H9 (cell line): Measurements from ENCODE around the gene CD244. TPM values are rescaled to one million over a fixed set of nuclear protein-coding genes. Genes with fewer than 3 reads are reported as not detected.

Experiments used
- DNase-seq: peaks from one replicate; pipeline ENCODE4 v3.0.0-alpha.2; 2017
- H2AFZ ChIP-seq: one replicate; pipeline ENCODE4 v1.6.1; 2013; ENCODE audit warnings: mild to moderate bottlenecking, low read length, control low read depth, moderate library complexity
- H2AK5ac ChIP-seq: 2 replicates; pipeline ENCODE4 v1.6.1; 2013; ENCODE audit warnings: low read length, control low read depth, mixed read lengths; ENCODE audit not compliant: insufficient read length
- H2BK120ac ChIP-seq: one replicate; pipeline ENCODE4 v1.6.1; 2013; ENCODE audit warnings: low read depth, mild to moderate bottlenecking, low read length, control low read depth, inconsistent platforms; ENCODE audit not compliant: poor library complexity, severe bottlenecking
- H2BK12ac ChIP-seq: 2 replicates; pipeline ENCODE4 v1.6.1; 2013; ENCODE audit warnings: low read length, control low read depth, mixed read lengths, low read depth; ENCODE audit not compliant: insufficient read length
- H2BK15ac ChIP-seq: 2 replicates; pipeline ENCODE4 v1.6.1; 2013; ENCODE audit warnings: low read depth, low read length, control low read depth
- H2BK20ac ChIP-seq: one replicate; pipeline ENCODE4 v1.6.1; 2013; ENCODE audit warnings: low read depth, mild to moderate bottlenecking, low read length, control low read depth, inconsistent platforms; ENCODE audit not compliant: poor library complexity, severe bottlenecking
- H2BK5ac ChIP-seq: 2 replicates; pipeline ENCODE4 v1.6.1; 2013; ENCODE audit warnings: low read length, control low read depth, mixed read lengths; ENCODE audit not compliant: insufficient read length
- H3K14ac ChIP-seq: 2 replicates; pipeline ENCODE4 v1.6.1; 2013; ENCODE audit warnings: low read length, control low read depth; ENCODE audit not compliant: insufficient read depth
- H3K18ac ChIP-seq: 2 replicates; pipeline ENCODE4 v1.6.1; 2013; ENCODE audit warnings: low read depth, mild to moderate bottlenecking, mixed read lengths, low read length, control low read depth; ENCODE audit not compliant: insufficient read length
- H3K23ac ChIP-seq: 2 replicates; pipeline ENCODE4 v1.6.1; 2013; ENCODE audit warnings: low read length, control low read depth, mixed read lengths, low read depth; ENCODE audit not compliant: insufficient read length
- H3K23me2 ChIP-seq: 2 replicates; pipeline ENCODE4 v1.6.1; 2013; ENCODE audit warnings: low read depth, mild to moderate bottlenecking, mixed read lengths, low read length, control low read depth; ENCODE audit not compliant: insufficient read length, poor library complexity, severe bottlenecking
- H3K27ac ChIP-seq: 2 replicates; pipeline ENCODE4 v1.5.1; 2013; ENCODE audit warnings: low read length, control low read depth, mixed read lengths, low read depth; ENCODE audit not compliant: insufficient read length
- H3K27me3 ChIP-seq: 2 replicates; pipeline ENCODE4 v1.6.1; 2013; ENCODE audit warnings: low read length, control low read depth, inconsistent platforms; ENCODE audit not compliant: insufficient read depth
- H3K4ac ChIP-seq: 2 replicates; pipeline ENCODE4 v1.6.1; 2013; ENCODE audit warnings: low read depth, mild to moderate bottlenecking, control low read depth, inconsistent platforms, low read length, moderate library complexity
- H3K4me1 ChIP-seq: 2 replicates; pipeline ENCODE4 v1.6.1; 2013; ENCODE audit warnings: low read length, control low read depth, inconsistent platforms; ENCODE audit not compliant: insufficient read depth
- H3K4me2 ChIP-seq: 2 replicates; pipeline ENCODE4 v1.6.1; 2013; ENCODE audit warnings: low read length, control low read depth, mixed read lengths; ENCODE audit not compliant: insufficient read length, insufficient read depth
- H3K56ac ChIP-seq: 2 replicates; pipeline ENCODE4 v1.6.1; 2013; ENCODE audit warnings: low read depth, mild to moderate bottlenecking, mixed read lengths, low read length, control low read depth; ENCODE audit not compliant: insufficient read length
- H3K79me1 ChIP-seq: 2 replicates; pipeline ENCODE4 v1.6.1; 2013; ENCODE audit warnings: low read depth, mild to moderate bottlenecking, moderate library complexity, low read length, control low read depth, inconsistent platforms; ENCODE audit not compliant: insufficient read depth, poor library complexity, severe bottlenecking
- H3K79me2 ChIP-seq: 2 replicates; pipeline ENCODE4 v1.6.1; 2013; ENCODE audit warnings: low read length, control low read depth, inconsistent platforms; ENCODE audit not compliant: insufficient read depth
- H3K9ac ChIP-seq: 2 replicates; pipeline ENCODE4 v1.6.1; 2013; ENCODE audit warnings: low read length, control low read depth, mixed read lengths; ENCODE audit not compliant: insufficient read length; ENCODE audit errors: extremely low read depth
- H3K9me3 ChIP-seq: one replicate; pipeline ENCODE4 v1.6.1; 2013; ENCODE audit warnings: low read depth, low read length, inconsistent platforms; ENCODE audit not compliant: control insufficient read depth
- H3T11ph ChIP-seq: one replicate; pipeline ENCODE4 v1.6.1; 2013; ENCODE audit warnings: mild to moderate bottlenecking, low read length, control low read depth, inconsistent platforms
- H4K20me1 ChIP-seq: one replicate; pipeline ENCODE4 v1.6.1; 2013; ENCODE audit not compliant: control insufficient read depth, insufficient read length, insufficient read depth
- H4K5ac ChIP-seq: 2 replicates; pipeline ENCODE4 v1.6.1; 2013; ENCODE audit warnings: low read depth, mild to moderate bottlenecking, mixed read lengths, low read length, control low read depth; ENCODE audit not compliant: insufficient read length
- H4K8ac ChIP-seq: replicated peaks from 2 replicates; pipeline ENCODE4 v1.6.1; 2013; ENCODE audit warnings: low read length, control low read depth, mixed read lengths, low read depth; ENCODE audit not compliant: insufficient read length
- H4K91ac ChIP-seq: 2 replicates; pipeline ENCODE4 v1.6.1; 2013; ENCODE audit warnings: low read depth, mild to moderate bottlenecking, moderate library complexity, mixed read lengths, low read length, control low read depth; ENCODE audit not compliant: insufficient read length
- H3K27ac Mint-ChIP-seq, 3 experiments: 2 replicates in 2 of 3; 3 replicates in 1 of 3; pipeline ENCODE4 v1.8.0; 2020 to 2021; ENCODE audit warnings: mixed read lengths in 3 of 3, mild to moderate bottlenecking in 1 of 3, moderate library complexity in 1 of 3
- H3K27me3 Mint-ChIP-seq: 2 replicates; pipeline ENCODE4 v1.8.0; 2021; ENCODE audit warnings: low read depth, mild to moderate bottlenecking, moderate library complexity, mixed read lengths
- H3K36me3 Mint-ChIP-seq, 3 experiments: 2 replicates in 2 of 3; 3 replicates in 1 of 3; pipeline ENCODE4 v1.8.0; 2020 to 2021; ENCODE audit warnings: low read depth in 3 of 3, mixed read lengths in 3 of 3; ENCODE audit not compliant: insufficient read depth in 1 of 3
- H3K4me1 Mint-ChIP-seq, 2 experiments: 2 replicates each; pipeline ENCODE4 v1.8.0; 2020; ENCODE audit warnings: mixed read lengths in 2 of 2
- H3K4me3 Mint-ChIP-seq, 2 experiments: 2 replicates in 1 of 2; 3 replicates in 1 of 2; pipeline ENCODE4 v1.8.0; 2020 to 2021; ENCODE audit warnings: mild to moderate bottlenecking in 2 of 2, mixed read lengths in 2 of 2, moderate library complexity in 1 of 2
- H3K9me3 Mint-ChIP-seq, 2 experiments: 2 replicates in 1 of 2; 3 replicates in 1 of 2; pipeline ENCODE4 v1.8.0; 2020; ENCODE audit warnings: mild to moderate bottlenecking in 2 of 2, mixed read lengths in 2 of 2, moderate library complexity in 1 of 2
- WGBS: extraction: QIAGEN DNeasy Blood & Tissue Kit; methylation state at CpG from one replicate; pipeline ENCODE4 v1.1.7; 2013; ENCODE audit warnings: missing lambda C conversion rate, low lambda C conversion rate, mixed read lengths; ENCODE audit not compliant: insufficient read length; ENCODE audit errors: extremely low coverage; 5-methylcytosine and 5-hydroxymethylcytosine counted together
- total RNA-seq: library from RNA; stranded (reverse); gene quantifications from 2 replicates; pipeline ENCODE4 v1.2.1, GENCODE V29; 2021
- TF ChIP-seq, protein P1 (sequence below): fragments of 200-600 bp; sonication (generic); conservative IDR thresholded peaks from 3 replicates; pipeline ENCODE4 v1.8.0; 2021; ENCODE audit warnings: antibody characterized with exemption, mild to moderate bottlenecking

CD244 gene
- total RNA-seq, 1 experiment from 2014 or later, result not detected

GRCh38 chr1:160887071-160887470, 24.4 kb upstream of the CD244 start:
- Histone ChIP-seq H3K9ac (no peak overlapping the region), H4K91ac (no peak overlapping the region), H3T11ph (no peak overlapping the region), H3K23ac (no peak overlapping the region), H3K56ac (no peak overlapping the region), H2AK5ac (no peak overlapping the region), H3K27me3 (no peaks in the 10 kb centered on the region), H3K18ac (no peak overlapping the region), H3K9me3 (no peaks in the 10 kb centered on the region), H2BK120ac (no peak overlapping the region), H2BK20ac (no peak overlapping the region), H3K4me2 (no peak overlapping the region), H2AFZ (no peak overlapping the region), H3K23me2 (no peaks in the 10 kb centered on the region), H2BK5ac (no peak overlapping the region), H3K27ac (no peak overlapping the region), H3K4ac (no peak overlapping the region), H4K5ac (no peak overlapping the region), H3K4me1 (no peaks in the 10 kb centered on the region), H3K14ac (no peak overlapping the region), H4K20me1 (no peaks in the 10 kb centered on the region), H4K8ac (no peak overlapping the region), H2BK15ac (no peak overlapping the region), H2BK12ac (no peak overlapping the region), H3K79me1 (no peaks in the 10 kb centered on the region), H3K79me2 (no peaks in the 10 kb centered on the region)
- no peaks in the 10 kb centered on the region for H3K36me3 Mint-ChIP-seq
- no peak overlapping the region; a peak in 1 of 7 replicates for H3K27ac Mint-ChIP-seq
- TF ChIP-seq, protein P1, sequence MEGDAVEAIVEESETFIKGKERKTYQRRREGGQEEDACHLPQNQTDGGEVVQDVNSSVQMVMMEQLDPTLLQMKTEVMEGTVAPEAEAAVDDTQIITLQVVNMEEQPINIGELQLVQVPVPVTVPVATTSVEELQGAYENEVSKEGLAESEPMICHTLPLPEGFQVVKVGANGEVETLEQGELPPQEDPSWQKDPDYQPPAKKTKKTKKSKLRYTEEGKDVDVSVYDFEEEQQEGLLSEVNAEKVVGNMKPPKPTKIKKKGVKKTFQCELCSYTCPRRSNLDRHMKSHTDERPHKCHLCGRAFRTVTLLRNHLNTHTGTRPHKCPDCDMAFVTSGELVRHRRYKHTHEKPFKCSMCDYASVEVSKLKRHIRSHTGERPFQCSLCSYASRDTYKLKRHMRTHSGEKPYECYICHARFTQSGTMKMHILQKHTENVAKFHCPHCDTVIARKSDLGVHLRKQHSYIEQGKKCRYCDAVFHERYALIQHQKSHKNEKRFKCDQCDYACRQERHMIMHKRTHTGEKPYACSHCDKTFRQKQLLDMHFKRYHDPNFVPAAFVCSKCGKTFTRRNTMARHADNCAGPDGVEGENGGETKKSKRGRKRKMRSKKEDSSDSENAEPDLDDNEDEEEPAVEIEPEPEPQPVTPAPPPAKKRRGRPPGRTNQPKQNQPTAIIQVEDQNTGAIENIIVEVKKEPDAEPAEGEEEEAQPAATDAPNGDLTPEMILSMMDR, result no peak
- no peaks in the 10 kb centered on the region for H3K4me1 Mint-ChIP-seq
- H3K27me3 Mint-ChIP-seq, result peaks cover 2% of the 10 kb centered on the region
- WGBS, result no CpG with 5 or more reads among the region's 2 CpGs
- peaks cover 0 to 1% of the 10 kb centered on the region in 2 experiments; a peak in 1 of 5 replicates for H3K9me3 Mint-ChIP-seq
- DNase-seq, result no peak
- no peak overlapping the region for H3K4me3 Mint-ChIP-seq
